Suprapubic skin (tissue), 4 donors: Measurements from ENCODE around the gene SPTBN1. TPM values are rescaled to one million over a fixed set of nuclear protein-coding genes. Genes with fewer than 3 reads are reported as not detected.

Source experiments
- DNase-seq, 2 donors: peaks; one replicate each; pipeline ENCODE4 v3.0.0-alpha.2; 2019; ENCODE audit warnings: low spot score in 2 of 2
- H3K27ac ChIP-seq: fragments of 200-600 bp; sonication (generic); one replicate; pipeline ENCODE4 v1.5.1; 2019
- H3K27me3 ChIP-seq: fragments of 200-600 bp; sonication (generic); one replicate; pipeline ENCODE4 v1.5.1; 2019
- H3K36me3 ChIP-seq: fragments of 200-600 bp; sonication (generic); one replicate; pipeline ENCODE4 v1.5.1; 2019
- H3K4me1 ChIP-seq: fragments of 200-600 bp; sonication (generic); one replicate; pipeline ENCODE4 v1.5.1; 2019
- H3K4me3 ChIP-seq: fragments of 200-600 bp; sonication (generic); one replicate; pipeline ENCODE4 v1.5.1; 2019; ENCODE audit warnings: mild to moderate bottlenecking
- H3K9me3 ChIP-seq: fragments of 200-600 bp; sonication (generic); one replicate; pipeline ENCODE4 v1.5.1; 2019
- CTCF ChIP-seq, 2 donors: fragments of 200-600 bp in 1 of 2; fragments of 450-650 bp in 1 of 2; sonication (generic) in 1 of 2; IDR thresholded peaks; one replicate each; pipeline ENCODE4 v1.5.1; 2016 to 2019; ENCODE audit warnings: antibody characterized with exemption in 2 of 2, mild to moderate bottlenecking in 1 of 2, moderate library complexity in 1 of 2
- EP300 ChIP-seq: sonication (generic); formaldehyde crosslinking; IDR thresholded peaks from one replicate; pipeline ENCODE4 v1.6.1; 2017; ENCODE audit warnings: antibody characterized with exemption
- POLR2A ChIP-seq, 2 donors: fragments of 450-650 bp; IDR thresholded peaks; one replicate each; pipeline ENCODE4 v1.6.1; 2017; ENCODE audit warnings: antibody characterized with exemption in 2 of 2, mild to moderate bottlenecking in 2 of 2, moderate library complexity in 2 of 2
- POLR2AphosphoS5 ChIP-seq, 3 donors: sonication (generic); formaldehyde crosslinking; IDR thresholded peaks; one replicate each; pipeline ENCODE4 v1.6.1; 2017; ENCODE audit warnings: antibody characterized with exemption in 3 of 3
- WGBS: methylation state at CpG from one replicate; pipeline ENCODE4 v1.1.5; 2018; 5-methylcytosine and 5-hydroxymethylcytosine counted together
- total RNA-seq, 4 donors: library from RNA; depleted of rRNA; stranded (reverse); fragments of >200 nt; gene quantifications; one replicate each; pipeline ENCODE4 v1.1.0, GENCODE V29; 2016

Gene SPTBN1
- total RNA-seq, 4 donors from 2014 or later = 173 to 250 (median 203) TPM

DNA sequence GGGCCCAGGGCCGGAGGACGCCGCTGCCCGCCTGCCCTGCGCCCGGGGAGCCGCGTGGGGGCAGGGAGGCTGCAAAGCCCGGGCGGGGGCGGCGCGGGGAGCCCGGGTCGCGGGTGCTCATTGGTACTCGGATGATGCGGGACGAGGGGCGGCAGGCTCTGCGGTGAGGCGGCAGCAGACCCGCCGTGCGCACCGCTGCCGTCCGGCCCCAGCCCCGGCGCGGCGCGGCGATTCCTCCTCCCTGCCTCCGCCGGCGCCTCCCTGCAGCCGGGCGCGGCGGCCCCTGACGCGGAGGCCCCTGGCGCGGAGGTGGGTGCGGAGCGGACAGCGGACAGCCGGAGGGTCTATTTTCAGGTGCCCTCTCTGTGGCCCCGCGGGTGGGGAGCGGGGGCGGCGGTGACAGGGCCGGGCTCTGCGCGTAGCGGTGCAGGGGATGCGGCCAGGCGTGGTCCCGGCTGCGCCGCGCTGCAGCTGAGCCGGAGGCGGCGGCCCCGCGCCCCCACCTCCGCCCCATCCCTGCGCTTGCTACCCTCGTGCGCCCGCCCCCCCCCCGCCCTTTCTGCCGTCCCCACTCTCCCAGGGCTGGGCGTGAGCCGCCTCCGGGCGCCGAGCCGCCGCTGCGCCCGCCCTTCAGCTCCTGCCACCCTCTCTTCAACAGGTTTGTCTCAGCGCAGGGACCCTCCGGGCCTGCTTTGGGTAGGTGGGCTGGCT, 640 bp downstream of the SPTBN1 start:
- H3K27ac ChIP-seq = peak overlapping the region; percentile 96
- TF ChIP-seq CTCF (IDR thresholded peaks at IDR 0.05) (no peak), EP300 (no peak), POLR2A (IDR thresholded peaks at IDR 0.05) (no peak), POLR2AphosphoS5 (IDR thresholded peaks at IDR 0.05) (no peak)
- H3K27me3 ChIP-seq = peaks cover 5% of the 10 kb centered on the region
- peak overlapping the region; percentile 97 for H3K4me3 ChIP-seq
- peak in 1 of 2 donors; percentile 69 for DNase-seq
- H3K36me3 ChIP-seq = no peaks in the 10 kb centered on the region
- WGBS = no CpG with 5 or more reads among the region's 87 CpGs
- peaks cover 47% of the 10 kb centered on the region for H3K4me1 ChIP-seq
- no peaks in the 10 kb centered on the region for H3K9me3 ChIP-seq

DNA sequence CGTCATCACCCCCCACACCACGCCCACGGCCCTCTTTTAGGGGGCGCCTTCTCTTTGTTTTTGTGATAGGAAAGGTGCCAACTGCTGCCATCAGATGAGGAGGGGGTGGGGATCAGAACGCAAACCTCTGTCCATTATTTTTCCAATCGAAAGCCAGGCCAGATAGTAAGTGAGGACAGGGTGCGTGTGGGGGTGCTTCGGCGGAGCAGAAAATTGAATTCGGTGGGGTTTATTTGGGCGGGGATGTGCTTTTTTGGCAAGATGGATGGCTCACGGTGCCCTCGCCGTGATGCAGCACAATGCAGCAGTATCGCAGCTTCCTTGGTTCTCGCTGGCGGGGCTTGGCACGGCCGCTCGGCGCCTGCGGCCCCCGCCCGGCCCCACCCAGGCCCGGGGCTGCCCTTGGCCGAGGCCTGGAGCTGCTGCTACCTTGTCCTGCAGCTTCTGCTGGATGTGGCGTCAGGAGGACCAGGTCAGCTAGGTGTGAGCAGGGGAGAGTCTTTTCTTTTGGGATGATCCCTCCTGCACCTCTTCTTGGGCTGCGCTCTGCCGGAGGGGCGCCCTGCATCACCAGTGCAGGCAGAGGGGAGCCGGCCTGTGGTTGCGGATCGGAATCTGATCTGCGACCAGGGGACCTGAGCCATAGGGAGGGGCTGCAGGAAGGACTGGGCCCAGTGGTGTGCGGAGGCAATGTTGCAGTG, 1.3 kb downstream of the SPTBN1 start:
- peak overlapping the region; percentile 97 for H3K4me3 ChIP-seq
- no peak for DNase-seq
- H3K9me3 ChIP-seq = no peaks in the 10 kb centered on the region
- peaks cover 5% of the 10 kb centered on the region for H3K27me3 ChIP-seq
- peaks cover 54% of the 10 kb centered on the region for H3K4me1 ChIP-seq
- H3K27ac ChIP-seq = peak overlapping the region; percentile 96
- under 1% methylated on average over 24 of the region's 35 CpGs for WGBS
- H3K36me3 ChIP-seq = no peaks in the 10 kb centered on the region
- TF ChIP-seq EP300 = no peak
- TF ChIP-seq POLR2AphosphoS5 (IDR thresholded peaks at IDR 0.05) = no peak
- no peak for TF ChIP-seq POLR2A (IDR thresholded peaks at IDR 0.05)
- TF ChIP-seq CTCF (IDR thresholded peaks at IDR 0.05) = no peak

DNA sequence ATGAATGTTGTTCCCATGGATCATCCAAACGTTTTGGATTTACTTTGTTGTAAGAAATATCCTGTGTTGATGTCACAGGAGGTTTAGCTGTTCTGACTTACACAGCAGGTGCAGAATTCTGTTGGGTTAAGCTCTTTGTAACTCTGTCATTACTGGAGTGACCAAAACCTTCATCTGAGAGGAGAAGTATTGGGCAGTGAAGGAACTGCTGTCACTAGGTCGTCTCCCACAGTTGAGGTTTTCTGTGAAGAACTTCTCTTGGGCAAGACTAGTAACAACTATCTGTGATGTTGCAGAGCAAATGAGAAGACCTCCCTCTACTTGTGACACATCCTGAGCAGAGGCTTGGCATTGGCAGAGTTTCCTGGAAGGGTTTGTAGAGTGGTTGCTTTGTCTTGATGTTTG, 2.9 kb downstream of the SPTBN1 start:
- Histone ChIP-seq H3K4me3 (peak overlapping the region; percentile 97), H3K4me1 (peaks cover 56% of the 10 kb centered on the region), H3K9me3 (no peaks in the 10 kb centered on the region), H3K27me3 (peaks cover 5% of the 10 kb centered on the region), H3K27ac (peak overlapping the region; percentile 96), H3K36me3 (no peaks in the 10 kb centered on the region)
- peak in 1 of 3 donors; percentile 22 for TF ChIP-seq POLR2AphosphoS5 (IDR thresholded peaks at IDR 0.05)
- no peak for TF ChIP-seq EP300
- WGBS = 15% methylated on average over 2 of the region's 2 CpGs
- DNase-seq = no peak

DNA sequence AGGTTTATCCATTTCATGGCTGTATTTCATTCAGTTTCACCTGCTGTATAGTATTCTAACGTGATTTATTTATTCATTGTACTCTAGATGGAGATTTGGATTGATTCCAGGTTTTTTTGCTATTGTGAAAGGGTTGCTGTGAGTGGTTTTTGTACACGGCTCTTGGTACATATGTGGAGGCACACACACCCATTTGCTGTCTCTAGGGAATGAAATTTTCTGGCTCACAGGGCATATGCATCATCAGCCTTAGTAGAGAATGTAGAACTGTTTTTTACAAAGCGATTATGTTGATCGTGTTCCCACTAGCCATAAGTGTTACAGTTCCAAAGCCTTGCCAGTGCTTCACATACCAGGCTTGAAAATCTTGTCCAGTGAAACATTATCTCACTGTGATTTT, 5.1 kb downstream of the SPTBN1 start:
- DNase-seq = no peak
- WGBS = 14% methylated on average over 4 of the region's 4 CpGs
- peaks cover 46% of the 10 kb centered on the region for H3K4me1 ChIP-seq
- H3K27me3 ChIP-seq = peaks cover 5% of the 10 kb centered on the region
- no peak overlapping the region for H3K4me3 ChIP-seq
- H3K36me3 ChIP-seq = no peaks in the 10 kb centered on the region
- peak overlapping the region; percentile 73 for H3K27ac ChIP-seq
- TF ChIP-seq EP300 (no peak), POLR2AphosphoS5 (IDR thresholded peaks at IDR 0.05) (peak in 1 of 3 donors; percentile 25)
- no peaks in the 10 kb centered on the region for H3K9me3 ChIP-seq

GRCh38 chr2:54464341-54464740, 8.2 kb downstream of the SPTBN1 start:
- Histone ChIP-seq H3K4me3 (no peak overlapping the region), H3K4me1 (peaks cover 35% of the 10 kb centered on the region), H3K27me3 (no peaks in the 10 kb centered on the region), H3K27ac (peak overlapping the region; percentile 16), H3K9me3 (no peaks in the 10 kb centered on the region), H3K36me3 (no peaks in the 10 kb centered on the region)
- no peak for DNase-seq
- TF ChIP-seq POLR2AphosphoS5 (IDR thresholded peaks at IDR 0.05) (no peak), POLR2A (IDR thresholded peaks at IDR 0.05) (no peak), CTCF (IDR thresholded peaks at IDR 0.05) (no peak)
- WGBS = 59% methylated on average over 2 of the region's 2 CpGs

- TF ChIP-seq POLR2AphosphoS5 (IDR thresholded peaks at IDR 0.05) (no peak), POLR2A (IDR thresholded peaks at IDR 0.05) (no peak), CTCF (IDR thresholded peaks at IDR 0.05) (no peak), EP300 (no peak)
- 67% methylated on average over 2 of the region's 2 CpGs for WGBS
- H3K27me3 ChIP-seq = no peaks in the 10 kb centered on the region
- H3K9me3 ChIP-seq = no peaks in the 10 kb centered on the region
- H3K4me1 ChIP-seq = peaks cover 37% of the 10 kb centered on the region
- H3K4me3 ChIP-seq = no peak overlapping the region
- H3K36me3 ChIP-seq = no peaks in the 10 kb centered on the region
- no peak overlapping the region for H3K27ac ChIP-seq
- no peak for DNase-seq
Measured at GRCh38 chr2:54465143-54465542, 9.0 kb downstream of the SPTBN1 start.
